HG03025 (cell line): ENCODE measurements around the gene SEMA5A.
"Not testable (repeated sequence)": the region's sequence is repeated elsewhere in the genome, so short reads cannot be mapped to it uniquely, and the experiment has no call there.

Source experiments
- ATAC-seq: cut with Tn5 transposase; IDR thresholded peaks from one replicate; pipeline ENCODE4 v1.9.1; 2021; ENCODE audit warnings: mild to moderate bottlenecking, moderate library complexity; ENCODE audit not compliant: unreplicated experiment, low FRiP score

Gene SEMA5A

GRCh38 chr5:9411142-9411541, 134.7 kb downstream of the SEMA5A start:
- ATAC-seq: no peak

DNA sequence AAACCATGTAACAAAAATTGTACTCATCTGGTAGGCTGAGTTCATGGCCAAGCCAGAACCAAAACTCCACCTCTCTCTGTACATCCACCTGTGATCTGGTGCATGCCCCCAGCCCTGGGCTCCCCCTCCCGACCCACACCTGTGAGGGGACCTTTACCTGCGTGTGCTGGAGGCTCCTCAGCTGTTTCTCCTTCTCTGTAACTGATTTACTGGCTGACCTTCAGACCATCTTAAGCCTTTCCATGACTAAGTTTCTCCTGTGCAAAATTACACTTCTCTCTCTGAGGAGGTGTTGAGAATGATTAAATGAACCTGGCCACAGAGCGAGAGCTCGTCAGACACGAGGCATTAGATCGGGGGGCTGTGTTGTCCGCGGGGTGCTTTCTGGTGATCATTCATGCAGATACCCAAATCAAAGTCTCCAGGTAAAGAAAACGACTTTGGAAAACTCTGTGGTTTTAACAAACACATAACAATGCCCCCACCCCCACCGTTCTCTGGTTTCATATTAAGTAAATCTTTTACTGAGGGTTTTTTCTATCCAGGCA, 136.4 kb downstream of the SEMA5A start:
- ATAC-seq: no peak

GRCh38 chr5:9408964-9409363, 136.9 kb downstream of the SEMA5A start:
- no peak for ATAC-seq

- ATAC-seq: peak; percentile 60
Observed at GRCh38 chr5:9405196-9405754, 140.6 kb downstream of the SEMA5A start.

- ATAC-seq: no peak
Observed at GRCh38 chr5:9401786-9402472, 143.9 kb downstream of the SEMA5A start.

DNA sequence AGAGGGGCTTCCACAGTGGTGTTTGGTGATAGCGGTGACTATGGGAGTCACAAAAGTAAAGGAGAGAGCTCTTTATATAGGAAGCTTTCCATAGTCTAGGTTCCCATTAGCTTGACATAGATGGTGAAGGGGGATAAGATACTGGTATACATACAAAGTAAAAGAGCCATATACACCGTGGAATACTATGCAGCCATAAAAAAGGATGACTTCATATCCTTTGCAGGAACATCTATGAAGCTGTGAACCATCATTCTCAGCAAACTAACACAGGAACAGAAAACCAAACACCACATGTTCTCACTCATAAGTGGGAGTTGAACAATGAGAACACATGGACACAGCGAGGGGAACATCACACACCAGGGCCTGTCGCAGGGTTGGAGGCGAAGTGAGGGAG, 146.1 kb downstream of the SEMA5A start:
- ATAC-seq: not testable (repeated sequence)

DNA sequence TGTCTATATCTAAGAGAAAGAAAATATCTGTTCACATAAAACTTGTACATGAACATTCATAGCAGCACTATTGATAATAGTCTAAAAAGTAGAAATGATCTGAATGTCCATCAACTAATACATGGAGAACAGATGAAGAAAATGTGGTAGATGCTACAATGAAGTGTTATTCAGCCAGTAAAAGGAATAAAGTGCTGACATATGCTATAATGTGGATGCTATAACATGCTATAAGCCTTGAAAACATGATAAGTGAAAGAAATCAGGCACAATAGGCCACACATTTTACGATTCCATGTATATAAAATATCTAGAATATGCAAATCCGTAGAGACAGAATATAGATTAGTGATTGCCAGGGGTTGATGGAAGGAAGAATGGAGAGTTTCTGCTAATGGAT, 146.8 kb downstream of the SEMA5A start:
- no peak for ATAC-seq

GRCh38 chr5:9398227-9398626, 147.6 kb downstream of the SEMA5A start:
- no peak for ATAC-seq

GRCh38 chr5:9396285-9396770, 149.5 kb downstream of the SEMA5A start:
- ATAC-seq: no peak

GRCh38 chr5:9395706-9396105, 150.2 kb downstream of the SEMA5A start:
- ATAC-seq: no peak

DNA sequence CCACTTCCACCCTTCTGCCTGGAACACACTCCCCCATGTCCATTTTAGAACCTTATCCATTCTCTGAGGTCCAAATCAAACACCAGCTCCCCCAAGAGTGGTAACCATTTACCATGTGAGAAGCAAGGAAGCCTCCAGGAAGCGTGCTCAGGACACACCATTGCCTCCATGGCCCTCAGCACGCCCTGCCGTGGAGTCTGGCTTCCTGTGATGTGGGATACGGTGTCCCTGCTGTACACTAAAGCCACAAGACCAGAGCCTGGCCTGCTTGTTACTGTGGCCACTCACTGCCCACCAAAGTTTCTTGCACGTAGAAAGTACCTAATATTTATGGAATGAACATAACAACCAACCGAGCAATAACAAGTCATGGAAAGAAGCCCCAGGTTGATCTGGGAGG, 151.7 kb downstream of the SEMA5A start:
- ATAC-seq: no peak

- ATAC-seq: no peak
Observed at GRCh38 chr5:9392625-9393024, 153.2 kb downstream of the SEMA5A start.

GRCh38 chr5:9391080-9391479, 154.8 kb downstream of the SEMA5A start:
- ATAC-seq: no peak

DNA sequence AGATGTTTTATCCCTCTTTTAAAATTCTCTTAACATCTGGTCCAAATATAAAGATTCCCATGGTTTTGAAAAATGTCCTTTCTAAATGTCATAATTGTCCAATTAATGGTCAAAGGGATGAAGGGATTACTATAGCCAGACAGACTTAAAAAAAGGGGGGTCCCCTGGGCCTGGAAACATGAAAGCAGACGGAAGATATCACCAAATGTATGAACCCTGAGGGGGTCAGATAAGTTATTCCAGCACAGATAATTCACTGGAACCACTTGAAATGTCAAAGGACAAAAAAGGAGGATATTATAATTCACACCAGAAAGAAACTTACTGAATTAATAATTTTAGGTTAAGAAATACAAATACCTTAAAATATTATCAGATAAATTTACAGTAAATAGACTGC, 155.8 kb downstream of the SEMA5A start:
- ATAC-seq: no peak

DNA sequence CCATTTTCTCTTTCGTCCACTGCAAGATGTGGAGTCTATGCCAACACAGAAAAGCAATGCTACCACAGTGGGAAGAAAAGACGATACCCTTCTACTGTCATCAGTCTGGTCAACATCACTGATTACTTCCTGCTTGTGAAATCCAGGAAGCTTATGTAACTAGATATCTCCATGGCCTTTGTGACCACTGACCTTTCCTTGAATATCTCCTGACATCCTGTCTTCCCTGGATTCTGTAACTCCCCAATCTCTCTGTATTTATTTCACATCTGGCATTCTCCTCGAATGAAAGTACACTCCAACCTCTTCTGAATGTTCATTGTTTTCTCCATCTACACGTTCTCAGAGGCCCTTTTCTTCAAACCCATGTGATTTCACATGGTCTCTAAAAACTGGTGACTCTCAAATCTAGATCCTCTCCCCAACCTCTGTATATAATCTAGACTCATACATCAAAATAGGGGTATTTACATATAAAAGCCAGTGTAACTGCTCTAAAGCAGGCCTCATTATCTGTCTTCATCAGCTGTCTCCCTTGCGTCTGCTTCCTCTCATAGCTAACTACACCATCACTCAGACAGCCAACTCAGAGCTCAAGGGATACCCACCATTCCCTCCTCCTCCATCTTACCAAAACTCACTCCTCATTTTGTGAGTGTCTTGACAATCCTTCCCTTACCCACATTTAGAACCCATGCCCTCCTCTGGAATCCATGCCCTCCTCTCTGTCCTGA, 156.8 kb downstream of the SEMA5A start:
- ATAC-seq: no peak

DNA sequence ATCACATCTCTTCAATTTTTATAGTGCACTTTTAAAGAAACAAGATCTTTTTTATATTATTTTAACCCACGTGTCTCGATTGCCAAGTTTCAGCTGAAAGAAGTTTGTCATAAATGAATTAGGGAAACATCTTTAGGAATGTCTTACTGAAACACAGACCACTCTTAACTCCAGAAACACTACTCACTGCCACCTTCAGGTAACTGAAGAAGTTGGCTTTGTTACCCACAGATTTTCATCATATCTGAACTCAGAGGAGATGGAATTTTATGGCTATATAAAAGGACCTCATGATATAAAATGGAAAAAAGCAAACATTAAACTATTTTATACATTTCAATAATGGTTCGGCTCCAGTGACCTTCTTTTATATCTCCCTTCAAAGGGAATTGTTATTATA, 158.0 kb downstream of the SEMA5A start:
- ATAC-seq: no peak

DNA sequence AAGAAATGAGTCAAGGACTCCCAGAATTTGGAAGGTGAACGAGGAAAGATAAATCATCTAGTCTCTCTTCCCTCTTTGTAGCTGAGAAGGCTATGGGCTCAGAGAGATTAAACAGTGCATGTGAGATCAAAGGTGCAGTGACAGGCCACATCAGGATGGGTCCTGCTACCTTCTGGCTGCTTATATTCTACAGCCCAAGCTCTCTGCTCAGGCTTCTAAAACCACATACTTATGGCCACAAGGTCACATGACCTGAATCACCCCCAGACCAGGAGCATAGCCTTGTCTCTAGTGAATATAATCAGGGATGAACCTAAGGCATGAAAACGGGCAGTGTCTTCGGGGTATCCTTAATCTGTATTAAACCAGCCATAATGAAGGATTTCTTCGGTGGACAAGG, 158.9 kb downstream of the SEMA5A start:
- no peak for ATAC-seq

- ATAC-seq: no peak
Observed at GRCh38 chr5:9382522-9382921, 163.4 kb downstream of the SEMA5A start.

DNA sequence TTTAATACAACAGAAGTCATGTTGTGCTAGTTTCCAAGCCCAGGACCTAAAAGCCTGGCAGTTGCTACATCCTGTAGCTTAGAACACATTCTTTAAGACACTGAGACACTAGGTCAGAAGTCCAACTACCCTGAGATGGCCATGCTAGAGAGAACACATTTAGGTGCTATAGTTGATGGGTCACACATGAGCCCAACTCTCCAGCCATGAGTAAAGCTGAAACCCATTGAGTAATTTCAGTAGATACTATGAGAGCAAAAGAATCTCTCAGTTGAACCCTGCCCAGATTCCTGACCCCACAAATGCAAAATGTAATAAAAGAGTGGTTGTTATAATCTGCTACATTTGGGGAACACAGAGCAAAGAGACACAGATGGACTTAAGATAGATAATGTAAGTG, 164.4 kb downstream of the SEMA5A start:
- ATAC-seq: peak; percentile 81

GRCh38 chr5:9380109-9380508, 165.8 kb downstream of the SEMA5A start:
- ATAC-seq: no peak

GRCh38 chr5:9376363-9377117, 169.3 kb downstream of the SEMA5A start:
- no peak for ATAC-seq
